ENCODE measurements around the gene KAT5. TPM values are rescaled to one million over a fixed set of nuclear protein-coding genes. Genes with fewer than 3 reads are reported as not detected.

The KAT5 gene
- 28.4 and 32.0 TPM in 2 replicates for total RNA-seq

DNA sequence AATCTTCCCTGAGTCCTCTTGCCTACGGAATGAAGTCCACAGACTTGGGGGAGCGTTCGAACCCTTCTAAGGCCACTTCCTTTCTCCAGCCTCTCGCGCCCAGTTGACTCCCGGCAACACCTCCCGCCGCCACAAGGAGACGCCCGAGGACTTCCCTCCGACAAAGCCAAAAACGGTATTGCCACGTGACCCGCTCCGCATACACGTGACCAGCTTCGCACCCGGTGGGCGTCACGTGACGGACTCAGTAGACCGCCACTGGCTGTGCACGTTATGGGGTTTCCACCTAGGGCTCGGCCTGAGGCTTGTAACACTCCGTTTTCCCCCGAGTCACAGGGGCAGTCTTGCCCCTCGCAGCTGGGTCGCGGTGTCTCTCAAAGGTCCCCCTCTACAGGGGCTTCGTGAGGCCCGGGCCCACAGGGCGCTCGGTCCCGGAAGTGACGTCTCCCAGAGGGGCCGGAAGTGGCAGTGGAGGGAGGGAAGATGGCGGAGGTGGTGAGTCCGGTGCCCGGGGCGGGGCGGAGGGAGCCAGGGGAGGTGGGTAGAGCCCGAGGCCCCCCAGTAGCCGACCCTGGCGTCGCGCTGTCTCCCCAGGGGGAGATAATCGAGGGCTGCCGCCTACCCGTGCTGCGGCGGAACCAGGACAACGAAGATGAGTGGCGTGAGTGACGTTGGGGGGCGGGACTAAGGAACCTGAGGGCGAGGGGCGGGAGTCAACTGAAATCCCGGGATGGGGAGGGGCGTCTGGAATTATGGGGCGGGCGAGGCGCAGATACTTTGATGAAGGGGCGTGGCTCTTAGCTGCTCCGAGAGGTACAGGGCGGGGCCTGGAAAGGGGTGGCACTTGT lies at the start of gene KAT5:
KAT5 (plus strand) TSS at position 468 of the 848 bp plus-strand sequence; CDS start at position 484, 16 bp downstream.

DNA sequence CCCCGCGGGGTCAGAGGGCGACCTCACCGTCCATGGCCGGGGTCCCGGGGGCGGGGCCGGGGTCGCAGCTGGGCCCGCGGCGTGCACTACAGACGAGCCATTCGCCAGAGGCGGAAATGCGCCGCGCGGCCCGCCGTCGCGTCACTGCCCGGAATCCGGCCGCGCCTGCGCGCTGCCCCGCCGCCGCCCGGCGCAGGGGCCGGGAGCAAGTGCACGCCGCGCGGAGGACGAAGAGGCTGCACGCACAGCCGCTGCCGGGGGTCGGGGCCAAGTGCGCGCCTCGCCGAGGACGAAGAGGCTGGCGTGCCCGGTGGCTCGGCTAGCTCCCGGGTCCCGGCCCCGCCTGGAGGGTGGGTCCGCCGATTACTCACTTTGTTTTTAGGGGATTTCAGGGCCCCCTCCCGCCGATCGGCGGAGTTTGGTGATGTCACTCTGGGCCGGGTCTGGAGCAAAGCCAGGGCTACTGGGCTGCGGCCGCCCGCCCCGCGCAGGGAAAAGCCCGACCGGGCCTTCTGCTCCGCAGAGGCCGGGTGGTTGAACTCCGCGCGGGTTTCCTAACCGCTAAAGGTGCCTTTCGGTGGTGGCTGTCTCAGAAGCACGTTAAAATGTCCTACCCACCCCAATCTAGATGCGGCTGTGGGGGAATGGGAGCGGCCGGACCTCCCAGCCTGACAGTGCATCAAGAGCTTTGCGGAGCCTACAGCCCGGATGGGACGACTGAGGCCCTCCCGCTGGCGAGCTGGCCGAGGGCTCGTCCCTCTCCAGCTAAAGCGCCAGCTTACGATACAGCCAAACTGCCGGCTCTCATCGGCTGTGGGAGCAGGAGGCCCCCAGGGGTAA lies 49.0 kb upstream of the KAT5 start, which contains the start of gene RELA:
RELA (minus strand) TSS at position 118 of the 840 bp plus-strand sequence; CDS start at position 34, 84 bp downstream.

DNA sequence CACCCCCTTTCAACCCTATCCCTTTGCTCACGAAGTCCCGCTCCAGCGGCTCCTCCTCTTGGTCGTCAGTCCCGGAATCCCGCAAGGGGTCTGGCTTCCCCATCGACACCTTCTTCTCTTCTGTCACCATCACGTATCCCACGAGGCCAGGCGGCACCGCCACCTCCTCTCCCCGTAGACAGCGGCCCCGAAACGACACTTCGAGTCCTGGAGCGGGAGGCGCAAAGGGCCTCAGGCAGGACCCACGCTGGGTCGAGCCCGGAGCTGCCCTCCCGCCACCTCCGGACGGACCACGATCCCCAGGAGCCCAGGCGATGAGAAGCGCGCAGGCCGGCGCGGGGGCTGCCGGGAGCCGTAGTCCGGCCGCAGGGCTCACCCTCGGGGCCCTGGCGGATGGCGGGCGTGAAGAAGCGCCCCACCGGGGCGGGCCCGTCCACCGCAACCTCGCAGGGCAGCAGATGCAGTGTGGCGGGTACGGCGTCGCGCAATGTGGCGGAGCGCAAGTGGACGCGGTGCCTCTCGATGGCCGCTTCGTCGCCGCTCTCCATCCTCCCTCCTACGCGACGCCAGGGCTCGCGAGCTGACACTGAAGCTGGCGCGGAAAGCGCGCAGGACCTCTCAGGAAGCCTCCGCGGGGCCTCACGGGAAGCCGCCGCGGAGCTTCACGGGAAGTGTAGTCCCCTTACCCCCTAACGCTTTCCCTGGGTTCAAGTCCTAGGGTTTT lies 8.3 kb downstream of the KAT5 start, which contains the start of gene RNASEH2C:
RNASEH2C (minus strand) TSS at position 588 of the 724 bp plus-strand sequence; CDS start at position 548, 40 bp downstream.

Other genes with a start within 250 kb of the KAT5 start
- 5,652 and 8,659 TPM in 2 replicates for gene MALAT1, start 213.2 kb upstream of the KAT5 start, total RNA-seq
- 101 and 106 TPM in 2 replicates for gene SCYL1, start 187.2 kb upstream of the KAT5 start, total RNA-seq
- 263 and 277 TPM in 2 replicates for gene LTBP3, start 153.9 kb upstream of the KAT5 start, total RNA-seq
- 33.3 and 40.4 TPM in 2 replicates for gene ZNRD2, start 141.8 kb upstream of the KAT5 start, total RNA-seq
- 36.1 and 36.3 TPM in 2 replicates for gene FAM89B, start 139.7 kb upstream of the KAT5 start, total RNA-seq
- gene EHBP1L1, start 136.2 kb upstream of the KAT5 start, total RNA-seq, result 23.9 and 38.8 TPM in 2 replicates
- gene KCNK7, start 116.5 kb upstream of the KAT5 start, total RNA-seq, result not detected in 2 replicates
- 18.3 and 18.9 TPM in 2 replicates for gene MAP3K11, start 98.0 kb upstream of the KAT5 start, total RNA-seq
- gene PCNX3, start 96.5 kb upstream of the KAT5 start, total RNA-seq, result 26.0 and 29.2 TPM in 2 replicates
- gene SIPA1, start 74.2 kb upstream of the KAT5 start, total RNA-seq, result 15.2 and 18.5 TPM in 2 replicates
- 34.2 and 35.8 TPM in 2 replicates for gene RELA, start 49.3 kb upstream of the KAT5 start, total RNA-seq
- 90.9 and 134 TPM in 2 replicates for gene RNASEH2C, start 8.5 kb downstream of the KAT5 start, total RNA-seq
- 11.8 and 12.2 TPM in 2 replicates for gene AP5B1, start 68.7 kb downstream of the KAT5 start, total RNA-seq
- not detected in 2 replicates for gene OVOL1, start 74.8 kb downstream of the KAT5 start, total RNA-seq
- 3.4 and 3.9 TPM in 2 replicates for gene SNX32, start 121.7 kb downstream of the KAT5 start, total RNA-seq
- 687 and 730 TPM in 2 replicates for gene CFL1, start 145.9 kb downstream of the KAT5 start, total RNA-seq
- gene MUS81, start 148.2 kb downstream of the KAT5 start, total RNA-seq, result 16.9 and 27.2 TPM in 2 replicates
- gene EFEMP2, start 160.5 kb downstream of the KAT5 start, total RNA-seq, result 164 and 229 TPM in 2 replicates
- gene CTSW, start 167.6 kb downstream of the KAT5 start, total RNA-seq, result 2.4 TPM in 1 of 2 replicates, not detected in the other
- gene FIBP, start 176.2 kb downstream of the KAT5 start, total RNA-seq, result 104 and 109 TPM in 2 replicates
- gene CCDC85B, start 178.4 kb downstream of the KAT5 start, total RNA-seq, result 122 and 131 TPM in 2 replicates
- gene FOSL1, start 188.1 kb downstream of the KAT5 start, total RNA-seq, result 19.4 and 22.3 TPM in 2 replicates
- gene C11orf68, start 206.8 kb downstream of the KAT5 start, total RNA-seq, result 22.6 and 30.1 TPM in 2 replicates
- gene DRAP1, start 207.2 kb downstream of the KAT5 start, total RNA-seq, result 145 and 147 TPM in 2 replicates
- not detected in 2 replicates for gene TSGA10IP, start 233.2 kb downstream of the KAT5 start, total RNA-seq
- gene SART1, start 249.5 kb downstream of the KAT5 start, total RNA-seq, result 47.9 and 101 TPM in 2 replicates